Measurements from ENCODE around the gene FLAD1.

The FLAD1 gene

GRCh38 chr1:154937085-154937987 is 45.8 kb upstream of the FLAD1 start (continued):
- TF ChIP-seq ELK4 (IDR thresholded peaks at IDR 0.05; ENCODE audit: borderline replicate concordance, low read depth, low read length) (no peak), ZNF610 (tag by site-specific recombination; IDR thresholded peaks at IDR 0.05; ENCODE audit: borderline replicate concordance) (peak; percentile 17; the same call in 1 of the 2 replicates), KLF10 (tag by site-specific recombination; IDR thresholded peaks at IDR 0.05) (peak; percentile 85), ZBTB26 (tag by site-specific recombination; optimal IDR thresholded peaks at IDR 0.05) (peak; percentile 51), ZBTB44 (tag by site-specific recombination; IDR thresholded peaks at IDR 0.05) (peak; percentile 77; the same call in 1 of the 2 replicates), TSHZ1 (tag by site-specific recombination; IDR thresholded peaks at IDR 0.05; ENCODE audit: borderline replicate concordance) (peak; percentile 4; the same call in 1 of the 2 replicates), ZSCAN5A (tag by site-specific recombination; IDR thresholded peaks at IDR 0.05) (no peak), ZNF660 (tag by site-specific recombination; IDR thresholded peaks at IDR 0.05) (peak; percentile 78), ZNF366 (tag by site-specific recombination; conservative IDR thresholded peaks at IDR 0.05) (peak; percentile 75), ZBTB17 (tag by site-specific recombination; IDR thresholded peaks at IDR 0.05) (peak; percentile 81), SP2 (tag by site-specific recombination; IDR thresholded peaks at IDR 0.05) (peak; percentile 59), ZNF561 (tag by site-specific recombination; IDR thresholded peaks at IDR 0.05; ENCODE audit: borderline replicate concordance) (peak; percentile 29; the same call in 1 of the 2 replicates), ZEB2 (tag by site-specific recombination; IDR thresholded peaks at IDR 0.05) (peak; percentile 60), PATZ1 (tag by site-specific recombination; IDR thresholded peaks at IDR 0.05) (peak; percentile 73), PRDM1 (tag by site-specific recombination; IDR thresholded peaks at IDR 0.05) (peak; percentile 64; the same call in 1 of the 2 replicates), CTCF (tag by site-specific recombination; IDR thresholded peaks at IDR 0.05) (peak; percentile 38; the same call in 1 of the 2 replicates), TCF7L2 (IDR thresholded peaks at IDR 0.05; ENCODE audit: borderline replicate concordance, low read depth, low read length) (peak; percentile 57; the same call in 1 of the 2 replicates), ZSCAN18 (tag by site-specific recombination; IDR thresholded peaks at IDR 0.05) (peak; percentile 70; the same call in 1 of the 2 replicates), ZNF266 (tag by site-specific recombination; IDR thresholded peaks at IDR 0.05; ENCODE audit: low read depth) (no peak; the same call in 1 of the 2 replicates), SP3 (tag by site-specific recombination; IDR thresholded peaks at IDR 0.05) (peak; percentile 89; the same call in 1 of the 2 replicates)

Data from HEK293 (cell line).